Liver (tissue), 3 donors: ENCODE measurements around the gene TRMT5.

Source experiments
- EGR1 ChIP-seq, 2 donors: IDR thresholded peaks; 2 replicates each; pipeline ENCODE4 v1.6.1; 2016 to 2018; ENCODE audit warnings: antibody characterized with exemption in 2 of 2, low read depth in 2 of 2
- FOXA1 ChIP-seq: IDR thresholded peaks from 2 replicates; pipeline ENCODE4 v1.6.1; 2016; ENCODE audit warnings: antibody characterized with exemption
- GABPA ChIP-seq, 2 donors: IDR thresholded peaks in 1 of 2; conservative IDR thresholded peaks in 1 of 2; 2 replicates each; pipeline ENCODE4 v1.6.1; 2016; ENCODE audit warnings: antibody characterized with exemption in 2 of 2, mild to moderate bottlenecking in 1 of 2, moderate library complexity in 1 of 2
- JUND ChIP-seq, 2 donors: IDR thresholded peaks; 2 replicates each; pipeline ENCODE4 v1.6.1; 2016; ENCODE audit warnings: antibody characterized with exemption in 2 of 2
- RAD21 ChIP-seq, 2 donors: IDR thresholded peaks; 2 replicates each; pipeline ENCODE4 v1.6.1; 2016; ENCODE audit warnings: antibody characterized with exemption in 2 of 2, mild to moderate bottlenecking in 2 of 2
- REST ChIP-seq: IDR thresholded peaks from 2 replicates; pipeline ENCODE4 v1.6.1; 2016; ENCODE audit warnings: antibody characterized with exemption, mild to moderate bottlenecking
- SP1 ChIP-seq: IDR thresholded peaks from 2 replicates; pipeline ENCODE4 v1.6.1; 2018; ENCODE audit warnings: antibody characterized with exemption, mild to moderate bottlenecking
- TAF1 ChIP-seq: conservative IDR thresholded peaks from 2 replicates; pipeline ENCODE4 v1.6.1; 2016; ENCODE audit warnings: antibody characterized with exemption, mild to moderate bottlenecking
- YY1 ChIP-seq: IDR thresholded peaks from 2 replicates; pipeline ENCODE4 v1.6.1; 2016; ENCODE audit warnings: antibody characterized with exemption, mild to moderate bottlenecking
- TF ChIP-seq, protein P1 (sequence below): fragments of 150-350 bp; IDR thresholded peaks from 2 replicates; pipeline ENCODE4 v1.5.1; 2017; ENCODE audit warnings: improper control_type of control experiment, low read depth, low read length; ENCODE audit not compliant: missing input control
- TF ChIP-seq, protein P2 (sequence below): IDR thresholded peaks from 2 replicates; pipeline ENCODE4 v1.6.1; 2016; ENCODE audit warnings: antibody characterized with exemption
- donor health status: healthy.
- donor health status: healthy.

DNA sequence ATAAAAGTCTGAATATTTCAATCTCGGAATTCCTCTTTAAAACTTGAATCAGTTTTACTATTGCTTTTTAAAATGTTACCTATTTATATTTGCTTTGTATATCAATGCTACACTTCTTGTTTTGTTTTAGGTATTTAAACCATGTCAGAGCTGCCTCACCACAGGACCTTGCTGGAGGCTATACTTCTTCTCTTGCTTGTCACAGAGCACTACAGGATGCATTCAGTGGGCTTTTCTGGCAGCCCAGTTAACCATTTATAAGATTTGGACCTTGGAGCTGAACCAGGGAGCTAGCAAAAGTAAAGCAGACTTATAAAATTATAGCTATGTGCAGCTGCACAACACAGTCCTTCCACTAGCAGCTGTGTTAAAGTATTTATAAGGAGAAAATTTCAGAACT, 12.8 kb downstream of the TRMT5 start:
- TF ChIP-seq TAF1 (no peak), REST (no peak), SP1 (no peak), JUND (IDR thresholded peaks at IDR 0.05) (no peak), RAD21 (IDR thresholded peaks at IDR 0.05) (no peak), EGR1 (IDR thresholded peaks at IDR 0.05; ENCODE audit: low read depth in 2 of 2) (no peak), YY1 (no peak), FOXA1 (no peak), GABPA (IDR thresholded peaks at IDR 0.05 in 1 of 2, conservative IDR thresholded peaks at IDR 0.05 in 1 of 2) (no peak)
- TF ChIP-seq, protein P1, sequence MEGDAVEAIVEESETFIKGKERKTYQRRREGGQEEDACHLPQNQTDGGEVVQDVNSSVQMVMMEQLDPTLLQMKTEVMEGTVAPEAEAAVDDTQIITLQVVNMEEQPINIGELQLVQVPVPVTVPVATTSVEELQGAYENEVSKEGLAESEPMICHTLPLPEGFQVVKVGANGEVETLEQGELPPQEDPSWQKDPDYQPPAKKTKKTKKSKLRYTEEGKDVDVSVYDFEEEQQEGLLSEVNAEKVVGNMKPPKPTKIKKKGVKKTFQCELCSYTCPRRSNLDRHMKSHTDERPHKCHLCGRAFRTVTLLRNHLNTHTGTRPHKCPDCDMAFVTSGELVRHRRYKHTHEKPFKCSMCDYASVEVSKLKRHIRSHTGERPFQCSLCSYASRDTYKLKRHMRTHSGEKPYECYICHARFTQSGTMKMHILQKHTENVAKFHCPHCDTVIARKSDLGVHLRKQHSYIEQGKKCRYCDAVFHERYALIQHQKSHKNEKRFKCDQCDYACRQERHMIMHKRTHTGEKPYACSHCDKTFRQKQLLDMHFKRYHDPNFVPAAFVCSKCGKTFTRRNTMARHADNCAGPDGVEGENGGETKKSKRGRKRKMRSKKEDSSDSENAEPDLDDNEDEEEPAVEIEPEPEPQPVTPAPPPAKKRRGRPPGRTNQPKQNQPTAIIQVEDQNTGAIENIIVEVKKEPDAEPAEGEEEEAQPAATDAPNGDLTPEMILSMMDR, result no peak
- TF ChIP-seq, protein P2, sequence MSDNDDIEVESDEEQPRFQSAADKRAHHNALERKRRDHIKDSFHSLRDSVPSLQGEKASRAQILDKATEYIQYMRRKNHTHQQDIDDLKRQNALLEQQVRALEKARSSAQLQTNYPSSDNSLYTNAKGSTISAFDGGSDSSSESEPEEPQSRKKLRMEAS, result no peak
